Endothelial cell of umbilical vein (primary cell): ENCODE results near the gene APOH. TPM values are rescaled to one million over a fixed set of nuclear protein-coding genes. Genes with fewer than 3 reads are reported as not detected.

Experiments used
- BruUV-seq: library from RNA; stranded (reverse); fragments of 400-500 nt; replicated peaks from 2 replicates; lab custom pipeline; 2021; lab: Mats Ljungman, UMichigan
- CTCF ChIA-PET: fragments of 300-600, 350-600 bp; sonication (Branson Sonifier 250); formaldehyde crosslinking; loops from one replicate; lab custom pipeline; 2021; ENCODE audit warnings: antibody characterized with exemption, inconsistent platforms; lab: Charles Lee
- POLR2A ChIA-PET: fragments of 300-600, 350-600 bp; sonication (Branson Sonifier 250); formaldehyde crosslinking; loops from one replicate; lab custom pipeline; 2021; ENCODE audit warnings: antibody characterized with exemption, inconsistent platforms; lab: Charles Lee
- DNase-seq: peaks from one replicate; pipeline ENCODE4 v3.0.0-alpha.2; 2011; ENCODE audit warnings: low read depth, low spot score
- FAIRE-seq: peaks from 2 replicates; lab custom pipeline; 2011; peaks lifted over from hg19 to GRCh38; lab: Jason Lieb, UNC
- H2AFZ ChIP-seq: 2 replicates; pipeline ENCODE4 v1.6.0; 2012; ENCODE audit warnings: low read depth, low read length, control low read depth, inconsistent platforms
- H3K27ac ChIP-seq: 2 replicates; pipeline ENCODE4 v1.5.1; 2011; ENCODE audit warnings: low read depth, mild to moderate bottlenecking, control low read depth, low read length, moderate library complexity; ENCODE audit not compliant: insufficient read depth
- H3K27me3 ChIP-seq, 2 experiments: 2 replicates each; pipeline versions ENCODE4 v1.6.0 to v1.6.1; 2011; ENCODE audit warnings: low read length in 2 of 2, mixed read lengths in 1 of 2; ENCODE audit not compliant: control insufficient read depth in 2 of 2, insufficient read depth in 2 of 2
- H3K36me3 ChIP-seq, 2 experiments: 2 replicates in 1 of 2; 3 replicates in 1 of 2; pipeline ENCODE4 v1.5.1; 2011; ENCODE audit warnings: low read length in 2 of 2, mild to moderate bottlenecking in 1 of 2, moderate library complexity in 1 of 2; ENCODE audit not compliant: control insufficient read depth in 2 of 2, insufficient read depth in 2 of 2; ENCODE audit errors: extremely low read depth in 1 of 2
- H3K4me1 ChIP-seq: 3 replicates; pipeline ENCODE4 v1.5.1; 2011; ENCODE audit warnings: mild to moderate bottlenecking, low read length; ENCODE audit not compliant: control insufficient read depth, insufficient read depth; ENCODE audit errors: extremely low read depth
- H3K4me2 ChIP-seq: 2 replicates; pipeline ENCODE4 v1.6.1; 2011; ENCODE audit warnings: low read length, control low read depth, mixed read lengths; ENCODE audit not compliant: insufficient read depth
- H3K4me3 ChIP-seq, 3 experiments: fragments of 200-600 bp in 1 of 3; sonication (generic), shearing (Covaris generic) in 1 of 3; replicated peaks in 1 of 3; 2 replicates each; pipeline ENCODE4 v1.5.1; 2011 to 2016; ENCODE audit warnings: control low read depth in 3 of 3, low read length in 3 of 3, mild to moderate bottlenecking in 2 of 3, inconsistent platforms in 1 of 3, low read depth in 1 of 3, moderate library complexity in 1 of 3; ENCODE audit not compliant: insufficient read depth in 1 of 3
- H3K79me2 ChIP-seq: 2 replicates; pipeline ENCODE4 v1.6.0; 2012; ENCODE audit warnings: low read length, inconsistent platforms; ENCODE audit not compliant: control insufficient read depth, insufficient read depth
- H3K9ac ChIP-seq: replicated peaks from 2 replicates; pipeline ENCODE3; 2011; ENCODE audit warnings: low read length, control low read depth; ENCODE audit not compliant: insufficient read depth; ENCODE audit errors: extremely low read depth
- H3K9me1 ChIP-seq: replicated peaks from 3 replicates; pipeline ENCODE4 v1.6.0; 2011; ENCODE audit warnings: mild to moderate bottlenecking, low read length; ENCODE audit not compliant: control insufficient read depth, insufficient read depth; ENCODE audit errors: extremely low read depth
- H3K9me3 ChIP-seq: replicated peaks from 2 replicates; pipeline ENCODE4 v1.5.1; 2012; ENCODE audit warnings: low read length, inconsistent platforms; ENCODE audit not compliant: control insufficient read depth, insufficient read depth
- H4K20me1 ChIP-seq: replicated peaks from 2 replicates; pipeline ENCODE3; 2011; ENCODE audit warnings: mild to moderate bottlenecking, low read length; ENCODE audit not compliant: control insufficient read depth, insufficient read depth; ENCODE audit errors: extremely low read depth
- CTCF ChIP-seq, 2 donors: IDR thresholded peaks; 1 replicate in 1 of 2; 2 replicates in 1 of 2; pipeline ENCODE4 v1.5.1; 2011; ENCODE audit warnings: low read length in 2 of 2, mild to moderate bottlenecking in 2 of 2, moderate library complexity in 2 of 2, control low read depth in 1 of 2, inconsistent platforms in 1 of 2, low read depth in 1 of 2; ENCODE audit not compliant: insufficient read depth in 1 of 2; ENCODE audit errors: extremely low read depth in 1 of 2
- EZH2 ChIP-seq: IDR thresholded peaks from 2 replicates; pipeline ENCODE4 v1.6.1; 2012; ENCODE audit warnings: borderline replicate concordance, low read depth, mild to moderate bottlenecking, moderate library complexity, low read length, inconsistent platforms; ENCODE audit not compliant: severe bottlenecking
- FOS ChIP-seq: IDR thresholded peaks from 2 replicates; pipeline ENCODE4 v1.6.1; 2011; ENCODE audit warnings: mild to moderate bottlenecking, low read length, moderate library complexity, borderline replicate concordance; ENCODE audit not compliant: insufficient read depth
- GATA2 ChIP-seq: IDR thresholded peaks from 2 replicates; pipeline ENCODE4 v1.7.0; 2011; ENCODE audit warnings: low read depth, mild to moderate bottlenecking, moderate library complexity, mixed read lengths, low read length; ENCODE audit not compliant: insufficient read length, insufficient read depth
- JUN ChIP-seq: IDR thresholded peaks from 2 replicates; pipeline ENCODE4 v1.6.1; 2011; ENCODE audit warnings: borderline replicate concordance, low read depth; ENCODE audit not compliant: insufficient read length, insufficient read depth
- MYC ChIP-seq: IDR thresholded peaks from one replicate; pipeline ENCODE4 v1.6.1; 2011; ENCODE audit warnings: mild to moderate bottlenecking, low read depth, low read length
- POLR2A ChIP-seq: IDR thresholded peaks from 2 replicates; pipeline ENCODE4 v1.6.1; 2012; ENCODE audit warnings: low read depth, mild to moderate bottlenecking, control low read depth, low read length
- POLR2AphosphoS5 ChIP-seq: IDR thresholded peaks from 2 replicates; pipeline ENCODE4 v1.6.1; 2012; ENCODE audit warnings: low read depth, mild to moderate bottlenecking, control low read depth, low read length, moderate library complexity; ENCODE audit not compliant: insufficient read depth
- dilution Hi-C: fragments of 300-500 bp; cut with MboI; formaldehyde crosslinking; loops from one replicate; pipeline ENCODE4 v1.15.0; 2019; ENCODE audit warnings: low sequenced_read_pairs; ENCODE audit not compliant: extremely low pct_ligation_motif_present
- intact Hi-C: fragments of 100-400 bp; cut with micrococcal nuclease; formaldehyde crosslinking; loops from one replicate; pipeline ENCODE4 v1.10.0; 2022
- polyA plus RNA-seq, 4 experiments: library from polyadenylated mRNA; depleted of rRNA in 3 of 4; stranded (reverse) in 3 of 4; unstranded in 1 of 4; fragments of >200 nt; gene quantifications; 2 replicates each; pipeline versions ENCODE4 v1.2.1 to v1.2.3, GENCODE V29; 2011 to 2012; ENCODE audit warnings: missing spikeins in 1 of 4
- total RNA-seq: library from RNA; stranded (reverse); gene quantifications from 2 replicates; pipeline ENCODE4 v1.2.3, GENCODE V29; 2021
- TF ChIP-seq, protein P1 (sequence below): IDR thresholded peaks from 2 replicates; pipeline ENCODE4 v1.6.1; 2011; ENCODE audit not compliant: insufficient read depth, insufficient read length

The APOH gene
- total and polyA plus RNA-seq, 2 donors (not counting 3 experiments of a cell fraction or from before 2014, with no cell fraction given) = not detected

DNA sequence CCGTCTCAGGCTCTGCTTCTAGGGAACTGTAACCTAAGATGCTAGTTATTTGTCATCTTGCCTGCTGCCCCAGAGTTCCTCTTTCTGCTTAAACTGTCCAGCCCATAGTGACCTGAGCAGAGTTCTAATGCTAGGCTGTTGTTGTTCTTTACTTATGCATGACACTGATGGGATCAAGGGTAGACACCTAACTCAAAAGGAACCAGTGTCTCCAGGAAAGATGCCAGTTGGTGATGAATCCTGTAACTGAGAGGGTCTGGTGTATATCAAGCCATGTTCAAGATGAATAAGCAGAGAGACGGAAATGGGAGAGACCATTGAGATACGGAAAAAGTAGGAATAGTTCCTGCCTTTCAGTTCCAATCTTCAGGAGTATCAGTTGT lies 13.7 kb downstream of the APOH start:
- POLR2A ChIA-PET = no interaction called here
- FAIRE-seq (no peak), DNase-seq (no peak)

More for the DNA sequence above, 13.7 kb downstream of the APOH start:
- intact Hi-C loops = no loop called here
- Histone ChIP-seq H3K79me2 (no peaks in the 10 kb centered on the region), H3K9me1 (no peaks in the 10 kb centered on the region), H3K9ac (no peak overlapping the region), H3K4me2 (no peak overlapping the region), H2AFZ (no peak overlapping the region), H3K36me3 (no peaks in the 10 kb centered on the region), H3K4me3 (no peak overlapping the region), H3K4me1 (no peaks in the 10 kb centered on the region), H3K27me3 (peaks cover 9 to 14% of the 10 kb centered on the region in 2 experiments), H3K27ac (no peak overlapping the region), H3K9me3 (no peaks in the 10 kb centered on the region), H4K20me1 (no peaks in the 10 kb centered on the region)
- CTCF ChIA-PET = interaction anchor here (0.9 kb wide), 1 partner anchor 15 kb away, joined by 4 read pairs; no protein-coding TSS in a partner anchor
- dilution Hi-C loops = no loop called here
- TF ChIP-seq EZH2 = no peak
- TF ChIP-seq FOS = no peak
- TF ChIP-seq POLR2A = no peak
- no peak for TF ChIP-seq POLR2AphosphoS5
- no peak for TF ChIP-seq JUN
- no peak for TF ChIP-seq MYC
- TF ChIP-seq GATA2 = no peak
- no peak for TF ChIP-seq CTCF (IDR thresholded peaks at IDR 0.05; ENCODE audit: extremely low read depth in 1 of 2, insufficient read depth in 1 of 2, low read depth in 1 of 2, low read length in 2 of 2)
- TF ChIP-seq, protein P1, sequence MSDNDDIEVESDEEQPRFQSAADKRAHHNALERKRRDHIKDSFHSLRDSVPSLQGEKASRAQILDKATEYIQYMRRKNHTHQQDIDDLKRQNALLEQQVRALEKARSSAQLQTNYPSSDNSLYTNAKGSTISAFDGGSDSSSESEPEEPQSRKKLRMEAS = no peak
- no TSS peak for BruUV-seq
